GM23248 (cell line): ENCODE results near the gene FREM1. TPM values are rescaled to one million over a fixed set of nuclear protein-coding genes. Genes with fewer than 3 reads are reported as not detected.

Experiments
- DNase-seq: peaks from one replicate; pipeline ENCODE4 v3.0.0-alpha.2; 2015
- H2AFZ ChIP-seq: fragments of 200-600 bp; sonication (generic); 2 replicates; pipeline ENCODE4 v1.6.1; 2016; ENCODE audit warnings: antibody characterized with exemption
- H3F3A ChIP-seq: fragments of 200-600 bp; sonication (generic); 2 replicates; pipeline ENCODE4 v1.6.1; 2016; ENCODE audit warnings: mild to moderate bottlenecking, antibody characterized with exemption, mixed run types; ENCODE audit not compliant: insufficient read depth
- H3K27ac ChIP-seq: fragments of 200-600 bp; sonication (generic); 2 replicates; pipeline ENCODE4 v1.5.1; 2016; ENCODE audit warnings: mild to moderate bottlenecking
- H3K27me3 ChIP-seq: fragments of 200-600 bp; sonication (generic); replicated peaks from 2 replicates; pipeline ENCODE4 v1.6.1; 2016; ENCODE audit warnings: mild to moderate bottlenecking; ENCODE audit not compliant: insufficient read depth
- H3K36me3 ChIP-seq: fragments of 200-600 bp; sonication (generic); 2 replicates; pipeline ENCODE4 v1.6.1; 2016; ENCODE audit warnings: low read depth, mild to moderate bottlenecking
- H3K4me1 ChIP-seq: fragments of 200-600 bp; sonication (generic); 2 replicates; pipeline ENCODE4 v1.6.1; 2016; ENCODE audit warnings: mild to moderate bottlenecking; ENCODE audit not compliant: insufficient read depth
- H3K4me2 ChIP-seq: fragments of 200-600 bp; sonication (generic); one replicate; pipeline ENCODE4 v1.6.1; 2016; ENCODE audit warnings: mild to moderate bottlenecking; ENCODE audit not compliant: unreplicated experiment
- H3K4me3 ChIP-seq: fragments of 200-600 bp; sonication (generic); 2 replicates; pipeline ENCODE4 v1.5.1; 2016; ENCODE audit warnings: mild to moderate bottlenecking
- H3K79me2 ChIP-seq: fragments of 200-600 bp; sonication (generic); 2 replicates; pipeline ENCODE4 v1.6.1; 2016; ENCODE audit warnings: mild to moderate bottlenecking; ENCODE audit not compliant: insufficient read depth
- H3K9ac ChIP-seq: fragments of 200-600 bp; sonication (generic); 2 replicates; pipeline ENCODE4 v1.6.1; 2016; ENCODE audit warnings: mild to moderate bottlenecking
- H3K9me2 ChIP-seq: fragments of 200-600 bp; sonication (generic); 2 replicates; pipeline ENCODE4 v1.6.1; 2016; ENCODE audit warnings: mixed run types, mild to moderate bottlenecking, moderate library complexity; ENCODE audit not compliant: insufficient read depth
- H3K9me3 ChIP-seq: fragments of 200-600 bp; sonication (generic); one replicate; pipeline ENCODE4 v1.6.1; 2017; ENCODE audit warnings: low read depth
- H4K20me1 ChIP-seq: fragments of 200-600 bp; sonication (generic); 2 replicates; pipeline ENCODE4 v1.6.0; 2016; ENCODE audit not compliant: insufficient read depth
- EZH2 ChIP-seq: fragments of 200-600 bp; sonication (generic); IDR thresholded peaks from 2 replicates; pipeline ENCODE4 v1.6.1; 2018; ENCODE audit warnings: antibody characterized with exemption, mild to moderate bottlenecking; ENCODE audit not compliant: insufficient read depth, poor library complexity, severe bottlenecking
- EZH2phosphoT487 ChIP-seq: fragments of 200-600 bp; sonication (generic); IDR thresholded peaks from 2 replicates; pipeline ENCODE4 v1.6.1; 2018; ENCODE audit warnings: antibody characterized with exemption, moderate library complexity, mild to moderate bottlenecking, low read depth; ENCODE audit not compliant: insufficient read depth
- WGBS, 2 experiments: methylation state at CpG; one replicate each; pipeline ENCODE4 v1.1.6; 2015 to 2017; ENCODE audit warnings: low lambda C conversion rate in 2 of 2, low coverage in 1 of 2; ENCODE audit errors: missing lambda C conversion rate in 2 of 2; 5-methylcytosine and 5-hydroxymethylcytosine counted together
- in situ Hi-C: fragments of 300-500 bp; cut with MboI; formaldehyde crosslinking; loops from 2 replicates; pipeline ENCODE4 v1.15.0; 2020
- polyA plus RNA-seq: library from polyadenylated mRNA; unstranded; fragments of >200 nt; fragmentation: Nextera tagmentation; extraction: Ambion mirVana; gene quantifications from 2 replicates; pipeline ENCODE4 v1.2.1, GENCODE V29; 2016
- total RNA-seq: library from RNA; depleted of rRNA; stranded (reverse); fragments of >200 nt; shearing (Covaris generic); gene quantifications from 2 replicates; pipeline ENCODE4 v1.2.3, GENCODE V29; 2014

Gene FREM1
- total and polyA plus RNA-seq, 2 experiments from 2014 or later: 0.11 to 0.31 TPM

DNA sequence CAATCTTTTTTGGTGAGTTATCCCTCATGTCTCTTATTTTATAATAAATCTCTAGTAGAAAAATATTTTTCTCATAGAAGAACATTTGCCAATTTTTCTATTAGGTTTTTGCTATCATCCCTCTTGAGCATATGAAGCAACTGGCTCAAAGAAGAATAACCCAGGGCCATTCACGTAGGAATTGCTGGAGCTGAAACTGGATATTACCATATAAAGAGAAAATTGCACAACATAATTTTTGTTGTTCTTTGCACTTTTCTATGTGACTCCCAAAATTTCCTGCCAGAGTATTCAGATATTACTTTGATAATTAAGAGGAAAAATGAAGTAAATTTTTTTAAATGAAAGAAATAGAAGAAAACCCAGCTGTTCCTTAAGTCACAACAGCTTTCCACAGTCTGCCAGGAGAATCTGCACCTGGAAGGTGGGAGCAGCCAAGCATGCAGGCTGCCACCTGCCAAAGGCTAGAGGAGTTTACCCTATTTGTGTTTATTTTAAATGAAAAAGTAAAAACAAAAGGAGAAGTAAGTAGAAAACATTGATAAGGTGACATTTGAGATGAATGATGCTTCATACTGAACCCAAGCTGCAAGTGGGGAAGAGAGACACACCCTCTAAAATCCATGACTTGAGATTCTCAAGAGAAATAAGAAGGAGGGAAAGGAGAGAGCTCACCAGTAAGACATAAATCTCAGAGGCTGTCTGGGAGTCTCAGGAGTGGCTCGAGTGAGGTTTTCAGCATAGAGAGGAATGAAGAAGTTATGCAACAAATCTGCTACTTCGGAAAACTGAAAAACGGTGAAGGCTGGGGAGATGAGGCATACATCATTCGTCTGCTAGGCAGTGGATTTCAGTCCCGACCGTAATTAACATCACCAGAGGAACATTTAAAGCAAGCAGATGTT is 31.5 kb upstream of the FREM1 start:
- peak; percentile 8 for DNase-seq
- Histone ChIP-seq H2AFZ (no peak overlapping the region), H3K27ac (no peak overlapping the region), H3K4me3 (no peak overlapping the region), H4K20me1 (no peaks in the 10 kb centered on the region), H3K4me1 (no peaks in the 10 kb centered on the region), H3K36me3 (no peaks in the 10 kb centered on the region), H3F3A (no peaks in the 10 kb centered on the region), H3K9ac (no peak overlapping the region), H3K9me2 (no peaks in the 10 kb centered on the region), H3K79me2 (no peaks in the 10 kb centered on the region), H3K4me2 (no peak overlapping the region), H3K27me3 (no peaks in the 10 kb centered on the region), H3K9me3 (no peaks in the 10 kb centered on the region)
- TF ChIP-seq EZH2 (no peak), EZH2phosphoT487 (no peak)
- WGBS, 2 experiments: 10 to 19% methylated on average over 7 of the region's 7 CpGs
- in situ Hi-C loops: no loop called here

DNA sequence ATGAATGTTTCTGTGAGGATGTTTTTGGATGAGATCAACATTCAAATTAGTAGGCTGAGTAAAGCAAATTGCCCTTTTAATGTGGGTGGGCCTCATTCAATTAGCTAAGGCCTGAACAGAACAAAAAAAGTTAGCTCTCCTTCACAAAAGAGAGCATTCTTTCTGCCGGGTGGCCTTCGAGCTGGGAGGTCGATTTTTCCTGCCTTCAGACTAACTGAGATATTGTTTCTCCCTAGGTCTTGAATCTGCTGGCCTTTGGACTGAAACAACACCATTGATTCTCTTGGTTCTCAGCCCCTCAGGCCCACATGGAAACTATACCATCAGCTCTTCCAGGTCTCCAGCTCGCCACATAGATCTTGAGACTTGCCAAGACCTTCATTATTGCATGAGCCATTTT is 29.1 kb upstream of the FREM1 start:
- Histone ChIP-seq H3K4me2 (no peak overlapping the region), H2AFZ (no peak overlapping the region), H4K20me1 (no peaks in the 10 kb centered on the region), H3K79me2 (no peaks in the 10 kb centered on the region), H3K4me1 (no peaks in the 10 kb centered on the region), H3K27me3 (no peaks in the 10 kb centered on the region), H3K36me3 (no peaks in the 10 kb centered on the region), H3K27ac (no peak overlapping the region), H3K9me3 (no peaks in the 10 kb centered on the region), H3F3A (no peaks in the 10 kb centered on the region), H3K4me3 (no peak overlapping the region), H3K9me2 (no peaks in the 10 kb centered on the region), H3K9ac (no peak overlapping the region)
- 94 to 100% methylated on average over 4 of the region's 4 CpGs for WGBS, 2 experiments
- TF ChIP-seq EZH2 (no peak), EZH2phosphoT487 (no peak)
- DNase-seq: no peak
- in situ Hi-C loops: no loop called here

DNA sequence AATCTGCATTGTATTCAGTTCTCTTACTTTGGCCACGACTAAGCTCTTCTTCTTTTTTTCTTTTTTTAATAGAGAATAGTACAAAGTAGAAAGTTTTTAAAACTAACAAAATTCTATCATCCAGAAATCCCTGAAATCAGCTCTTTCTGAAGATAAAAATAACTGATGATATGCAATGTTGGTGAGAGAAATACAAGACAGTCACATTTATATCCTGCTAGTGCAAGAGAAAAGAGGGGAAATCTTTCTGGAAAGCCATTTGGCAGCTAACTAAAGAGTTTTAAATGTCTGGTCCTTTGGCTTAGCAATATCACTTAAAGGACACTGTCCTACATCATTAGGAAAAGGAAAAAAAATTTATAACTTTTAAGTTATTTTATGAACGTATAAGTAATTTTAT is 27.0 kb upstream of the FREM1 start:
- WGBS, 2 experiments: 53 to 67% methylated on average over 2 of the region's 2 CpGs
- Histone ChIP-seq H4K20me1 (no peaks in the 10 kb centered on the region), H3K9ac (no peak overlapping the region), H3K9me3 (no peaks in the 10 kb centered on the region), H3K9me2 (no peaks in the 10 kb centered on the region), H3K4me1 (no peaks in the 10 kb centered on the region), H3K79me2 (no peaks in the 10 kb centered on the region), H3K4me2 (no peak overlapping the region), H3F3A (no peaks in the 10 kb centered on the region), H3K36me3 (no peaks in the 10 kb centered on the region), H3K27ac (no peak overlapping the region), H2AFZ (no peak overlapping the region), H3K4me3 (no peak overlapping the region), H3K27me3 (no peaks in the 10 kb centered on the region)
- in situ Hi-C loops: no loop called here
- TF ChIP-seq EZH2phosphoT487 (no peak), EZH2 (no peak)
- no peak for DNase-seq

DNA sequence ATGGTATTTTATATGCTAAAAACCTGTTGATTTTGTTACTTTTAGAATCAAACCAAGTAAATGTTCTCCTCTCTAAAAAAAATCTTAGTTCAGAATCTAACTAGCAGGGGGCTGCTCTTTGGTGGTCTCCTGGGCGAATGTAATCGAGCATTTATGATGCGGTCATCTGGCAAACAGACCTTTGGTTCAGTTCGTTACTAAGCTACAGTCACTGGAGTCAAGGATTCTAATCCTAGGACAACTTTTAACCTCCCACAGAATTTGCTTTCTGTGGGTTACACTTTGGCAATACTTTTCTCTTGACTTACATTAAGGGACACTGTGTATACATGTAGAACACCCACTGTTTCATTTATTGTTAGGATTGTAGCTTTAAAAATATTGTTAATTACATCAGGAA is 26.3 kb upstream of the FREM1 start:
- Histone ChIP-seq H3K79me2 (no peaks in the 10 kb centered on the region), H3K4me1 (no peaks in the 10 kb centered on the region), H3K36me3 (no peaks in the 10 kb centered on the region), H3K4me3 (no peak overlapping the region), H2AFZ (no peak overlapping the region), H3F3A (no peaks in the 10 kb centered on the region), H4K20me1 (no peaks in the 10 kb centered on the region), H3K4me2 (no peak overlapping the region), H3K9me2 (no peaks in the 10 kb centered on the region), H3K9me3 (no peaks in the 10 kb centered on the region), H3K9ac (no peak overlapping the region), H3K27ac (no peak overlapping the region), H3K27me3 (no peaks in the 10 kb centered on the region)
- in situ Hi-C loops: no loop called here
- no peak for DNase-seq
- TF ChIP-seq EZH2phosphoT487 (no peak), EZH2 (no peak)
- WGBS, 2 experiments: 75 to 76% methylated on average over 4 of the region's 4 CpGs
